Skeletal muscle satellite cell (primary cell): ENCODE measurements around the gene APCDD1L.

Experiments used
- H3K27me3 ChIP-seq: 2 replicates; pipeline ENCODE4 v1.7.0; 2013; ENCODE audit warnings: low read length; ENCODE audit not compliant: control insufficient read depth, insufficient read depth
- H3K36me3 ChIP-seq: 2 replicates; pipeline ENCODE4 v1.7.0; 2013; ENCODE audit warnings: mild to moderate bottlenecking, control low read depth, low read length; ENCODE audit not compliant: insufficient read depth
- H3K4me1 ChIP-seq: 2 replicates; pipeline ENCODE4 v1.7.0; 2013; ENCODE audit warnings: low read length; ENCODE audit not compliant: control insufficient read depth, insufficient read depth
- H3K4me2 ChIP-seq: 2 replicates; pipeline ENCODE4 v1.7.0; 2013; ENCODE audit warnings: mild to moderate bottlenecking, low read length
- H3K4me3 ChIP-seq: 2 replicates; pipeline ENCODE4 v1.7.0; 2013; ENCODE audit warnings: low read length
- H3K9ac ChIP-seq: 2 replicates; pipeline ENCODE4 v1.7.0; 2013; ENCODE audit warnings: mild to moderate bottlenecking, low read depth, low read length, moderate library complexity
- H3K9me3 ChIP-seq: replicated peaks from 2 replicates; pipeline ENCODE4 v1.7.0; 2013; ENCODE audit warnings: mild to moderate bottlenecking, control low read depth, low read length

The APCDD1L gene

GRCh38 chr20:58551631-58552030 lies 36.4 kb upstream of the APCDD1L start:
- Histone ChIP-seq H3K4me2 (no peak overlapping the region), H3K9ac (no peak overlapping the region), H3K27me3 (no peaks in the 10 kb centered on the region), H3K36me3 (no peaks in the 10 kb centered on the region), H3K4me1 (peaks cover 46% of the 10 kb centered on the region), H3K9me3 (no peaks in the 10 kb centered on the region), H3K4me3 (no peak overlapping the region)

GRCh38 chr20:58550275-58551059 lies 35.3 kb upstream of the APCDD1L start:
- Histone ChIP-seq H3K4me3 (no peak overlapping the region), H3K36me3 (no peaks in the 10 kb centered on the region), H3K27me3 (no peaks in the 10 kb centered on the region), H3K4me2 (no peak overlapping the region), H3K4me1 (peaks cover 46% of the 10 kb centered on the region), H3K9ac (no peak overlapping the region), H3K9me3 (no peaks in the 10 kb centered on the region)

- H3K4me3 ChIP-seq, result no peak overlapping the region
- no peaks in the 10 kb centered on the region for H3K36me3 ChIP-seq
- no peaks in the 10 kb centered on the region for H3K27me3 ChIP-seq
- peaks cover 36% of the 10 kb centered on the region for H3K4me1 ChIP-seq
- H3K9ac ChIP-seq, result no peak overlapping the region
- no peak overlapping the region for H3K4me2 ChIP-seq
- H3K9me3 ChIP-seq, result no peaks in the 10 kb centered on the region
Measured at GRCh38 chr20:58549231-58550209, 34.3 kb upstream of the APCDD1L start.

GRCh38 chr20:58547623-58548475 lies 32.6 kb upstream of the APCDD1L start:
- Histone ChIP-seq H3K9ac (no peak overlapping the region), H3K4me2 (no peak overlapping the region), H3K27me3 (no peaks in the 10 kb centered on the region), H3K4me3 (no peak overlapping the region), H3K4me1 (peaks cover 24% of the 10 kb centered on the region), H3K9me3 (no peaks in the 10 kb centered on the region), H3K36me3 (no peaks in the 10 kb centered on the region)

GRCh38 chr20:58546756-58547622 lies 31.8 kb upstream of the APCDD1L start:
- Histone ChIP-seq H3K4me2 (no peak overlapping the region), H3K9me3 (no peaks in the 10 kb centered on the region), H3K9ac (no peak overlapping the region), H3K4me1 (peaks cover 30% of the 10 kb centered on the region), H3K27me3 (no peaks in the 10 kb centered on the region), H3K4me3 (no peak overlapping the region), H3K36me3 (no peaks in the 10 kb centered on the region)

- H3K4me3 ChIP-seq, result no peak overlapping the region
- no peaks in the 10 kb centered on the region for H3K27me3 ChIP-seq
- peaks cover 36% of the 10 kb centered on the region for H3K4me1 ChIP-seq
- H3K36me3 ChIP-seq, result no peaks in the 10 kb centered on the region
- H3K9me3 ChIP-seq, result no peaks in the 10 kb centered on the region
- no peak overlapping the region for H3K4me2 ChIP-seq
- H3K9ac ChIP-seq, result no peak overlapping the region
Measured at GRCh38 chr20:58546416-58546711, 31.2 kb upstream of the APCDD1L start.

- H3K36me3 ChIP-seq, result no peaks in the 10 kb centered on the region
- peaks cover 37% of the 10 kb centered on the region for H3K4me1 ChIP-seq
- no peaks in the 10 kb centered on the region for H3K9me3 ChIP-seq
- no peak overlapping the region for H3K9ac ChIP-seq
- H3K27me3 ChIP-seq, result no peaks in the 10 kb centered on the region
- no peak overlapping the region for H3K4me3 ChIP-seq
- no peak overlapping the region for H3K4me2 ChIP-seq
Measured at GRCh38 chr20:58545565-58546415, 30.6 kb upstream of the APCDD1L start.

- no peaks in the 10 kb centered on the region for H3K9me3 ChIP-seq
- H3K9ac ChIP-seq, result no peak overlapping the region
- H3K36me3 ChIP-seq, result no peaks in the 10 kb centered on the region
- H3K27me3 ChIP-seq, result no peaks in the 10 kb centered on the region
- no peak overlapping the region for H3K4me3 ChIP-seq
- H3K4me2 ChIP-seq, result no peak overlapping the region
- H3K4me1 ChIP-seq, result peaks cover 32% of the 10 kb centered on the region
Measured at GRCh38 chr20:58544891-58545290, 29.7 kb upstream of the APCDD1L start.

GRCh38 chr20:58544286-58544685 lies 29.1 kb upstream of the APCDD1L start:
- no peaks in the 10 kb centered on the region for H3K36me3 ChIP-seq
- H3K4me1 ChIP-seq, result peaks cover 32% of the 10 kb centered on the region
- H3K27me3 ChIP-seq, result no peaks in the 10 kb centered on the region
- H3K9ac ChIP-seq, result no peak overlapping the region
- no peak overlapping the region for H3K4me3 ChIP-seq
- H3K9me3 ChIP-seq, result no peaks in the 10 kb centered on the region
- H3K4me2 ChIP-seq, result no peak overlapping the region

GRCh38 chr20:58543274-58543673 lies 28.1 kb upstream of the APCDD1L start:
- Histone ChIP-seq H3K36me3 (no peaks in the 10 kb centered on the region), H3K9me3 (no peaks in the 10 kb centered on the region), H3K4me3 (no peak overlapping the region), H3K9ac (no peak overlapping the region), H3K4me2 (no peak overlapping the region), H3K27me3 (no peaks in the 10 kb centered on the region), H3K4me1 (peaks cover 38% of the 10 kb centered on the region)
